ENCODE results near the gene CERS2. TPM values are rescaled to one million over a fixed set of nuclear protein-coding genes. Genes with fewer than 3 reads are reported as not detected.
"Not testable (repeated sequence)": the region's sequence is repeated elsewhere in the genome, so short reads cannot be mapped to it uniquely, and the experiment has no call there.

CERS2 gene
- total RNA-seq, 1 experiment from 2014 or later = 156 TPM

DNA sequence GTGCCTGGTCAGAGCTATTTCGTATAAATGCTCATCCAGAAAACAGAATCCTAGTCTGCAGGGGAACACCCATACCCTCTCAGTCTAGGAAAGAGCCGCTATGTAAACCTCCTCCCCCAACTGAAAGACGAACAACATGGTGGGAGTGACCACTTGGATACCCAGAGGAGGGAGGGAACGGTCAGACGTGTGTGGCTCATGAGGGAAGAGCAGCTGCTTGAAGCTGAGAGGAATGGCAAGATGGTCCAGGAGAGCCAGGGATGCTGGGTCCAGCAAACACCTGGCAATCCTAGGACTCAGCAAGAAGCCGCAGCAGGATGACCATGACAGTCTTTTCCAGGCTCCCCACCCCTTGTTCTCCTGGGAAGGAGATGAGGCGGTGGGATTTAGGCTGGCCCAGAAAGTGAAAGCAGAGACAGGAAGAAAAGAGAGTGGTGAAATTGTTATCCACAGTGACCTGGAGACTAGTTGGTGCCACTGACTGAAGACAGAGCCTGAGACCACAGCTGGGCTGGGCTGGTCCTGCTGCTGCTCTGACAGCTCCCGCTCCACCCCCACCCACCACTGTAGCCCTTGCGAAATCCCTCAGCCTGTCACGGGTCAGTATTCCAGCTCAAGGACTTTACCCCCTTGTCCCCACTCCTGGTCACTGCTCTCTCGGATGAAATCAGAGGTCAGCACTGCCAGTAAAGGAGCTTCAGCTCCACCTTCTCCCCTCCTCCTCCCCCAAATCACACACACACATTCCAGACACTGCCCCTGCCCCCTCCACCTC lies 3.6 kb downstream of the CERS2 start:
- no peak for DNase-seq (ENCODE audit: low read depth)

DNA sequence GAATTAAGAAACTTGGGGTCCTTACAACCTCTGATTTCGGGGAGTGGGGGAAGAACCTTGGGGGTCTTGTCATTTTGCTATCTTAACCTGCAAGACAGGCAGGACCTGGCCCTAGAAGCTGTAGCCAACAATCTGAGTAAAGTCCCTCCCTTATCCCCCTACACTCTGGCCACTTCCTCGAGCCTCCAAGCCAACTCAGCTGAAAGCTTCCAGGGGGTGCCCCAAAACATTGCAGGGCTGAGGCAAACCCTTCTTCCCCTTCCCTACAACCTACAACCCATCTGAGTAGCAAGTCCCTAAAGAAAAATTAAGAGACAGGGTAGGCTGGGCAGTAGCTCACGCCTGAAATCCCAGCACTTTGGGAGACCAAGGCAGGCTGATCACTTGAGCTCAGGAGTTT lies 5.0 kb downstream of the CERS2 start:
- DNase-seq (ENCODE audit: low read depth) = no peak

DNA sequence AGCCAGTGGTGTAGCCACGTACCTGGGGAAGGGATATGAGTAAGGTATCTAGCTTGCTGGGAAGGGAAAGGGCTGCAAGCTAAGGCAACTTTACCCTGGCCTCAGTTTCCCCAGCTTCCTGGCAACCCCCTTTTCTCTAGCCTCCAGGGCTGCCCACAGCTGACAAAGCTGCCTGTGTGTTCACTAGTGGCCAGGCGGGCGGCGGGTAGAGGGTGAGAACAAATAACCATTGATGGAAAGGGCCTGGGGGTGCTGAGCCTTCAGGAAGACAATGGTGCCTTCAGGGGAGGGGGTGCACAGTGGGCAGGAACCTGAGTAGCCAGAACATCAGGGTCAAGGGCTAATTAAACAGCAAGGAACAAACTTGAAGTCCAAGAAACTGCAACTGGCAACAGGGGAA lies 6.1 kb downstream of the CERS2 start:
- DNase-seq (ENCODE audit: low read depth) = no peak

DNA sequence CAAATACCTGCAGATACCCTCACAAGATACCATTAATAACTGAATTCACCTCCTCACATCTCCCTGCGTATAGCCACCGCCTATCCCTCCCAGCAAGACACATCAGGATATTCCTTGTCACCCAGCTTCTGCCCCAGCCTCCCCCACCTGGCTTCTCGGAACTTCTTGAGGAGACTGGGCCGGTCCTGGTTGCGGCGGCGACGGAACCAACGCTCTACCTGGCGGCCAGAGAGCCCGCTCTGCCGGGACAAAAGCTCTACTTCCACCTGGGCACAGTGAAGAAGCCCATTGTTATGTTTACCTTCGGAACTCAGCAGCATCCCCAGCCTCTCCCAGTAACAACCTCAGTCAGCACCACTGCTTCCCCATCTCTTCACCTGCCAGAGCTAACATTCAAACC lies 6.7 kb downstream of the CERS2 start:
- no peak for DNase-seq (ENCODE audit: low read depth)

DNA sequence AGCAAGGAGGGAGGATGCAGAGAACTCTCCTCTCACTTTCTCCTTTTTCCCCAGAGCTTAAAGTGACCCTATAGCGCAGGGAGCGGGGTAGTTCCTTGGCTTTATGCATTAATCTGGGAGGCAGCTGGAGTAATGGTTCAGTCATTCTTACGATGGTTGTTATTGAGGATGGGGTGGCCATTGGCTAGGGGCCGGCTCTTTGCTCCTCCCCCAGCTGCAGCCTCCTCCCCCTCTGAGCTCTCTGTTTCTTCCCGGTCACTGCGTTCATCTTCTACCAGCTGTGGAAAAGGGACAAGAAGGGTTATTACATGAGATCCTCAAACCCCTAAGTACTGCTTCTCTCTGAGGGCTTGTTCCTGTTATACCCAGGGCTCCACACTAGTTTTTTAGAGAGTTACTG lies 8.6 kb downstream of the CERS2 start:
- DNase-seq (ENCODE audit: low read depth) = no peak

DNA sequence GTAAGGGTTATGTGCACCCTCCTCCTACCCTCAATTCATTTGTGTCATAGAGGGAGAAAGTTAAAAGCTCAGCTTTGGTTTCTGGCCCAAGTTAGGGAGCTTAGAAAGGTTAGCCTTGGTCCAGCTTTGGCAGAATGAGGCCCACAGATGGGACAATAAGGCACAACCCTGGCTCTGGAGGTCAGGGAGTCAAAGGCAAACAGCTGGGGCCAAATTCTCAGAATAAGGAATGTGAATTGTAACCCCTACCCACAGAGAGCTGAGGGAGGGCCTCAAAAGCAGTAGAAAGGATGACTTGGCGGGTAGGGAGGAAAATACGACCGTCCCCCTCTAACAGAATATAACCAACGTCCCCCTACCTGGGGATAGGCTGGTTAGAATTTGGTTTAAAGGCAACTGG lies 9.0 kb downstream of the CERS2 start:
- no peak for DNase-seq (ENCODE audit: low read depth)

DNA sequence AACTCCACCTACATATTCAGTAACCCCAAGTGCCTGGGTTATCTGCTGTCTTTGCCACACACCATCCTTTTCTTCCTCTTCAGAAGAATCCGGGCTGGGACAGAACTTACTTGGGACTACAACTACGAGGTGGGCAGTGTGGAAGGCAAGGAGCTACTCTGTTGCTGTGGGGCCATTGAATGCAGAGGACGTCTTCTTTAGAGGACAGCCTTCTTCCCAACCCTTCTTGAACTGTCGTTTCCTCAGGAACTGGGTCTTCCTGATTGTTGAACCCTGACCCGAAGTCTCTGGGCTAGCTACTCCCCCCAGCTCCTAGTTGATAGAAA lies 10.5 kb downstream of the CERS2 start:
- no peak for DNase-seq (ENCODE audit: low read depth)

DNA sequence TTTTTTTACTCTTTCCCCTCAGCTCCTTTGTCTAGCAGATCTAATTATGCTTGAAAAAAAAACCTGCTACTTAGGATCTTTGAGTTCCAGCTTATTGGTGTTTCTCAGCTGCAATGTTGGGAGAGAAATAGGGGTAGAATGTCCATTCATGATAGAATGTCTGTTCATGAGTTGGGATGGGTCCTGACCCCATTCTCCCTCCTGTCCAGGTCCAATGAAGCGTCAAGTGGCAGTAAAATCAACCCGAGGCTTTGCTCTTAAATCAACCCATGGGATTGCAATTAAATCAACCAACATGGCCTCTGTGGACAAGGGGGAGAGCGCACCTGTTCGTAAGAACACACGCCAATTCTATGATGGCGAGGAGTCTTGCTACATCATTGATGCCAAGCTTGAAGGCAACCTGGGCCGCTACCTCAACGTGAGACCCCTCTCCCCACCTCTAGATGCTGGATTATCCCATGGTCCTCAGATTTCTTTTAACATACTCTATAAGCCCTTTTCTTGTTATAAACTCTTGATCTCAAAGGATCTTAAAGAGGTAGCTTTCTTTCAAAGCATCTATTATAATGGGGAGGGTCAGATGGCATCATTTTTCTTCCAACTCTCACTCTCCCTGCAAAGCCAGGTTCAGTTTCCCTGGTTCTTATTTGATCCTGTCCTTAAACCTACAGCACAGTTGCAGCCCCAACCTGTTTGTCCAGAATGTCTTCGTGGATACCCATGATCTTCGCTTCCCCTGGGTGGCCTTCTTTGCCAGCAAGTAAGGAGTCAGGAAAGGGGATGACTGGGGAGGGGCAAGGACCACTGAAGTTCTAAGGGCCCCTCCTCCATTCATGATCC lies 11.1 kb downstream of the CERS2 start:
- DNase-seq (ENCODE audit: low read depth) = no peak

DNA sequence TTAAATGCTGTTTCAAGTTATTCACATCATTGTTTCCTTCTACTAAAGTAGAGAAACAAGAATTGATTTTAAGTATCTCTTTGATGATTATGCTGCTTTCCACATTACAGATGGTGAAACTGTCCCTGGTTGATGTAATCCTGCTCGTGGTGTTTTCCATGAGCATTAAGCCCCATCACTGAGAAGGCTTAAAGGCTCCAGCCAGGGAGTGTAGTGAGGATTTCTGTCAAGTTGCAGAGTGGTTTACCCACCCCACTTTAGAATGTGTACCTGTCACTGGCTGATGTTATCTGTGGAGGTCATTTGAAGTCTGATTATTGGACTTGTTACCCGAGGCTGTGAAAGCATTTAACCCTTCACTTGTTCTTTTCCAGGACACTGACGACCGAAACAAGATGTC lies 12.9 kb downstream of the CERS2 start:
- DNase-seq (ENCODE audit: low read depth) = no peak

DNA sequence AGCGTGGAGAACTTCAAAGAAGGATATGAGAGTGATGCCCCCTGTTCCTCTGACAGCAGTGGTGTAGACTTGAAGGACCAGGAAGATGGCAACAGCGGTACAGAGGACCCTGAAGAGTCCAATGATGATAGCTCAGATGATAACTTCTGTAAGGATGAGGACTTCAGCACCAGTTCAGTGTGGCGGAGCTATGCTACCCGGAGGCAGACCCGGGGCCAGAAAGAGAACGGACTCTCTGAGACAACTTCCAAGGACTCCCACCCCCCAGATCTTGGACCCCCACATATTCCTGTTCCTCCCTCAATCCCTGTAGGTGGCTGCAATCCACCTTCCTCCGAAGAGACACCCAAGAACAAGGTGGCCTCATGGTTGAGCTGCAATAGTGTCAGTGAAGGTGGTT lies 14.0 kb downstream of the CERS2 start:
- no peak for DNase-seq (ENCODE audit: low read depth)

DNA sequence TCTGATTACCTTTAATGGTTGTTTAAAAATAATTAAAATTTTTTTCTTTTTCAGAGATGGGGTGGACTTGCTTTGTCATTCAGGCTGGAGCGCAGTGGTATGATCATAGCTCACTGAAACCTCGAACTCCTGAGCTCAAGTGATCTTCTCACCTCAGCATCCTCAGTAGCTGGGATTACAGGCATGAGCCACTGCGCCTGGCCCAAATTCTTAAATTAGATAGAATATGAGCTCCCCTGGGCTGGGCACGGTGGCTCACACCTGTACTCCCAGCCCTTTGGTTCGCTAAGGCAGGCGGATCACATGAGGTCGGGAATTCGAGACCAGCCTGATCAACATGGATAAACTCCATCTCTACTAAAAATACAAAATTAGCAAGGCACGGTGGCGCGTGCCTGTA lies 17.0 kb downstream of the CERS2 start:
- no peak for DNase-seq (ENCODE audit: low read depth)

DNA sequence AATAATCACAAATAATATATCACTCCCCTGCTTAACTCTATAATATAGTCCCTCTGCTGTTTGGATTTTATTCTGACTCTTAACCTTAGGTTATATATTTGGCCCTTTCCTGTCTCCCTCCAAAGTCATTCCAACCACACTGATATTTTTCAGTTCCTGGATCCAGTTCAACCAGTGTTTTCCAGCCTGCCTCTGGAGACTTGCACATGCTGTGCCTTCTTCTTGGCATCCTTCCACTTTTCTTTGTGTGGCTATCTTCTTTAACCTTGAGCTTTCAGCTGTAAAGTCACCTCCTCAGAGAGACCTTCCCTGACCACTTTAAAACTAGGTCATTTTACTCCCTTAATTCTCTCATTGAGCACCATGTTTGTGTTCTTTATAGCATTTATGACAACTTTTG lies 19.4 kb downstream of the CERS2 start:
- no peak for DNase-seq (ENCODE audit: low read depth)

DNA sequence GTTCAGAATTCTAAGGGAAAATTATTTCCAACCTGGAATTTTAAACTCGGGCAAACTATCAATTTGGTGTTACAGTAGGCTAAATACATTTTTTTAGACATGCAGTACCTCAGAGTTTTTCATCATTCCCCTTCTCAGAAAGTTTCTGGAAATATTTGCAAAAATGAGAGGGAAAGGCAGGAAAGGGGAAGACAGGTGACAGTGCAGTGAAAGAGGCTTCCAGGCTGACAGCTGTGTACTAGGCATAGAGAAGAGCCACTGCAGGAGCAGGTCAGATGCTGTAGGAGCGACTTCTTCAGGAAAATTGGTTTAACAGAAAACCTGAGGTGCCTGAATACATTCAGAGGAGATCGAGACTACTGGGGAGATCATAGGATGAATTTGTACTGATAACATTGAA lies 19.9 kb downstream of the CERS2 start:
- DNase-seq (ENCODE audit: low read depth) = no peak

DNA sequence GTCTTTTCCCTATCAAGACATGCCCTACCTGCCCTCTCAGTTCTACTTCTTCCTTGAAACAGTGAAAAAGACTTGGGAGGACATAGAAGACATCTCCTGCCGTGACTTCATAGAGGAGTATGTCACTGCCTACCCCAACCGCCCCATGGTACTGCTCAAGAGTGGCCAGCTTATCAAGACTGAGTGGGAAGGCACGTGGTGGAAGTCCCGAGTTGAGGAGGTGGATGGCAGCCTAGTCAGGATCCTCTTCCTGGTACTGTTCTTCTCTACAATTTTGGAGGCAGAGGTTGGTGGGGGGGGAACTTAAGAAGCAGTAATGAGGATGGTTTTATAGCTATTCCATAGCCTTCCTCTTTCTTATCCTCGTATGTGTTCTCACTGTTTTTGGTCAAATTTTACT lies 29.8 kb downstream of the CERS2 start:
- DNase-seq (ENCODE audit: low read depth) = no peak

DNA sequence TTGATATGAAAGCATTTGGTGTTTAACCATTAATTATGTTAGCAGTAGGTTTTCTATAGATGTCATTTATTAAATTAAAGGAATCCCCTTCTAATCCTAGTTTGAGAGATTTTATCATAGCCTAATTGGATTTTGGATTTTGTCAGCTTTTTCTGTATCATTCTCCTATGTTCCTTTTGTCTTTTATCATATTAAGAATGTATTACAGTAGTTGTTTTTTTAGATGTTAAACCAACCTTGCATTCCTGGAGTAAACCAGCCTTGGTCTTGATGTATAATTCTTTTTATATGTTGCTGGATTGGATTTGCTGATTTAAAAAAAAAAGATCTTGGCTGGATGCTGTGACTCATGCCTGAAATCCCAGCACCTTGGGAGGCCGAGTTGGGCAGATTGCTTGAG lies 42.9 kb downstream of the CERS2 start:
- peak; percentile 58 for DNase-seq (ENCODE audit: low read depth)

DNA sequence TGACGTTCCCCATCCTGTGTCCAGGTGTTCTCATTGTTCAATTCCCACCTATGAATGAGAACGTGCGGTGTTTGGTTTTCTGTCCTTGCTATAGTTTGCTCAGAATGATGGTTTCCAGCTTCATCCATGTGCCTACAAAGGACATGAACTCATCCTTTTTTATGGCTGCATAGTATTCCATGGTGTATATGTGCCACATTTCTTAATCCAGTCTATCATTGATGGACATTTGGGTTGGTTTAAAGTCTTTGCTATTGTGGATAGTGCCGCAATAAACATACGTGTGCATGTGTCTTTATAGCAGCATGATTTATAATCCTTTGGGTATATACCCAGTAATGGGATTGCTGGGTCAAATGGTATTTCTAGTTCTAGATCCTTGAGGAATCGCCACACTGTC lies 45.9 kb downstream of the CERS2 start:
- DNase-seq (ENCODE audit: low read depth) = not testable (repeated sequence)

DNA sequence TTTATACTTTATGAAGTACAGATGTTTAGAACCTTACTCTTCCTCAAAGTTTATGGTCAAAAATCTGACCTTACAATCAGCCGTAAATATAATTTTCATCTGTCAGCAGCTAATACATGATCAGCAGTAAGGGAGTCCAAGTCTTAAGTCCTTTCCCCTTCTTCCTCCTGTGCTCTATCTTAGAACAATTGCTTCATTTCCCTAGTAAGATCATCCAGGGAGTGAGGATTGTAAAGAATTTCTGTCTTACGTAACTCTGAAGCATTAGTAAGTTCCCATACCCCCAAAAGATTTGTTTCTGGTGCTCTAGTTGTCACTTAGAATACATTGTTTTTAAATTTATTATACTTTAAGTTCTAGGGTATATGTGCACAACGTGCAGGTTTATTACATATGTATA lies 46.3 kb downstream of the CERS2 start:
- no peak for DNase-seq (ENCODE audit: low read depth)

DNA sequence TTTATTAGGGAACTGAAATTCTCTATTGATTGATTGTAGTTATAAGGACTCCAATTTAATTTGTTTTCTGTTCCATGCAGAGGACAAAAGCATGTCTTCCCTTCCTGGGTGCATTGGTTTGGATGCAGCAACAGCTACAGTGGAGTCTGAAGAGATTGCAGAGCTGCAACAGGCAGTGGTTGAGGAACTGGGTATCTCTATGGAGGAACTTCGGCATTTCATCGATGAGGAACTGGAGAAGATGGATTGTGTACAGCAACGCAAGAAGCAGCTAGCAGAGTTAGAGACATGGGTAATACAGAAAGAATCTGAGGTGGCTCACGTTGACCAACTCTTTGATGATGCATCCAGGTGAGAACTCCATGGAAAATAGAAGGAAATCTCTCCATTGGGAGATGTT lies 47.0 kb downstream of the CERS2 start:
- DNase-seq (ENCODE audit: low read depth) = no peak

DNA sequence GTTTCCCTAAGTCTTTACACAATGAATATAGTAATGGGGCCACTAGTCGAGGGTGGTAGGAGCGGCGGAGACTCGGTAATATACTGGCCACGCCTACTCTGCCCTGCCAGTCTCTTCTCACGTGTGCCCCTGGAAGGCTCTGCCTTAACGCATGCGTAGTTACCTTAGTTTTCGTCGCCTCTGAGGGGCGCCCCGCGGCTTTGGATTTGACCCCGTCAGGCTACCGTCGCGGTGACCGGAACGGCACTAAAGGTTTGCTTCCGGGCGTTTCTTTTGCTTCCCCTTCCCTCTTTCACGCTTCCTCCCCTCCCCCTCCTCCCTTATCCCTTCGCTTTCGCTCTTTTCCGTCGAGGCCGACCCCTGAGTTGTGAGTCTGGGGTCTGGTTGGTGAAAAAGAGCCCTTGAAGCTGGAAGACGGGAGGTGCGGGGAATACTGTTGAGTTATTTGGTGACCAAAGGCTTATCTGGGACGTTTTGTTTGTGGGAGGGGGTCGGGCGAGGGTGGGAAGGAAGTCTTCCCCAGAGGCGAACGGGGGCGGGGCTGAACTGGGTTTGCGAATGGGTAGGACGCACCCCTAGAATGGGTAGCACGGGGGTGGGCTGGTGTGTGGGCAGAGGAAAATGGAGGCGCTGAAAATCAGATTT lies 48.4 kb downstream of the CERS2 start, which contains the start of gene SETDB1:
TSS of gene SETDB1 (plus strand) at position 267 of the 645 bp plus-strand sequence. CDS start 1,352 bp downstream, outside the sequence.
- DNase-seq (ENCODE audit: low read depth) = peak; percentile 97

DNA sequence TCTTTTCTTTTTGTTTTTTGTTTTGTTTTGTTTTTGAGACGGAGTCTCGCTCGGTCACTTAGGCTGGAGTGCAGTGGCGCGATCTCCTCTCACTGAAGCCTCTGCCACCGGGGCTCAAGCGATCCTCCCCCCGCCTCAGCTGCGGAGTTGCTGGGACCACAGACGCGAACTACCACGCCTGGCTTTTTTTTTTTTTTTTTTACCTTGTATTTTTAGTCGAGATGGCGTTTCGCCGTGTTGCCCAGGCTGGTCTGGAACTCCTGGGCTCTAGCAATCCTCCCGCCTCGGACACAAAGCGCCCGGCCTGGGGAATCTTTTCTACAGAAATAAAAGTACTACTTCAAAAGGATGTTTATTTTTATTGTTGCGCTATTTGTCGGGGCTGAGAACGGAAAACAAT lies 49.6 kb downstream of the CERS2 start:
- DNase-seq (ENCODE audit: low read depth) = no peak

DNA sequence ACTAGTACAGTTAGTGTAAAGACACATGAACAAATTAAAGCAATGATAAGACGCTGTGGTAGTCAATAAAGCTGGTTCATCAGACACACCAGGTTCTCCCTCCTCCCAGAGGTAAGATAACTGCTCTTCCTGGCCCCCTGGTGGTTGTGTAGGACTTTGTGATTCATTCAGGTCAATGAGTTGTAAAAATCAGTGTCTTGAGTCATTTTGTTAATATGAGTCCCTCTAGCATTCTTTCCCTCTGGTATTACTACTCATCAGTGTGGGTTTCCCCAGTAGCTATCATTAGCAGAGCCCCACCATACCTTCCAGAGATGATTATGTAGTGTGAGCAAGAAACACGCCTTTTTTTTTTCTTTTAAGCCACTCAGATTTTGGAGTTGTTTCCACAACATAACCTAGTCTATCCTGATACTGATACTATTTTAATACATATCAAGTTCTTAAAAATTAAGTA lies 52.1 kb downstream of the CERS2 start:
- peak; percentile 90 for DNase-seq (ENCODE audit: low read depth)

DNA sequence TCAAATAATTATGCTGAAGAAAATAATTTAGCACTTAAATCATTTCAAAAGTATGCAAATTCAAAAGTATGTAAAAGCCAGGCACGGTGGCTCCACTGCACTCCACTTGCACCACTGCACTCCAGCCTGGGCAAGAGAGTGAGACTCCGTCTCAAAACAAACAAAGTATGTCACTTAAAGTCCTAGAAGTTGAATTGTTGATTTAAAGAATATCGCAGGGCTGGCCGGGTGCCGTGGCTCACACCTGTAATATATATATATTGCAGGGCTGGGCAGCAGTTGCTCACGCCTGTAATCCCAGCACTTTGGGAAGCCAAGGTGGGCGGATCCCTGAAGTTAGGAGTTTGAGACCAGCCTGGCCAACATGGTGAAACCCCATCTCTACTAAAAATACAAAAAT lies 57.2 kb downstream of the CERS2 start:
- no peak for DNase-seq (ENCODE audit: low read depth)

Measured in M059J (cell line).